Activated T-helper 1 cell treated with anti-CD3 and anti-CD28 coated beads, Interleukin-12 subunit alpha, Interleukin-12 subunit beta, Interleukin-2, Interleukin-4 antibody, amounts not matched to agents 30 ng/mL and 10 ng/mL and 1 ng/mL, durations not matched to agents 14 hours and 24 hours and 36 hours (primary cell): ENCODE results near the gene C4orf50. TPM values are rescaled to one million over a fixed set of nuclear protein-coding genes. Genes with fewer than 3 reads are reported as not detected.

ENCODE experiments used
- DNase-seq: peaks from one replicate; pipeline ENCODE4 v3.0.0; 2021; ENCODE audit warnings: low spot score
- H3K27ac Mint-ChIP-seq: one replicate; pipeline ENCODE4 v1.8.0; 2021; ENCODE audit warnings: mild to moderate bottlenecking, mixed read lengths
- H3K27me3 Mint-ChIP-seq: one replicate; pipeline ENCODE4 v1.8.0; 2022; ENCODE audit warnings: mild to moderate bottlenecking, moderate library complexity, mixed read lengths; ENCODE audit not compliant: insufficient read depth
- H3K36me3 Mint-ChIP-seq: one replicate; pipeline ENCODE4 v1.8.0; 2021; ENCODE audit warnings: low read depth, mixed read lengths
- H3K4me1 Mint-ChIP-seq: one replicate; pipeline ENCODE4 v1.8.0; 2021; ENCODE audit warnings: low read depth, mixed read lengths
- H3K4me3 Mint-ChIP-seq: one replicate; pipeline ENCODE4 v1.8.0; 2021; ENCODE audit warnings: mild to moderate bottlenecking, moderate library complexity, mixed read lengths
- H3K9me3 Mint-ChIP-seq: one replicate; pipeline ENCODE4 v1.8.0; 2021; ENCODE audit warnings: mixed read lengths
- intact Hi-C: fragments of 100-400 bp; cut with micrococcal nuclease; formaldehyde crosslinking; loops from one replicate; pipeline ENCODE4 v1.15.1; 2024
- total RNA-seq: library from RNA; stranded (reverse); gene quantifications from 2 replicates; pipeline ENCODE4 v1.2.3, GENCODE V29; 2022

C4orf50 gene
- total RNA-seq, 1 donor from 2014 or later, result 0.52 TPM

DNA sequence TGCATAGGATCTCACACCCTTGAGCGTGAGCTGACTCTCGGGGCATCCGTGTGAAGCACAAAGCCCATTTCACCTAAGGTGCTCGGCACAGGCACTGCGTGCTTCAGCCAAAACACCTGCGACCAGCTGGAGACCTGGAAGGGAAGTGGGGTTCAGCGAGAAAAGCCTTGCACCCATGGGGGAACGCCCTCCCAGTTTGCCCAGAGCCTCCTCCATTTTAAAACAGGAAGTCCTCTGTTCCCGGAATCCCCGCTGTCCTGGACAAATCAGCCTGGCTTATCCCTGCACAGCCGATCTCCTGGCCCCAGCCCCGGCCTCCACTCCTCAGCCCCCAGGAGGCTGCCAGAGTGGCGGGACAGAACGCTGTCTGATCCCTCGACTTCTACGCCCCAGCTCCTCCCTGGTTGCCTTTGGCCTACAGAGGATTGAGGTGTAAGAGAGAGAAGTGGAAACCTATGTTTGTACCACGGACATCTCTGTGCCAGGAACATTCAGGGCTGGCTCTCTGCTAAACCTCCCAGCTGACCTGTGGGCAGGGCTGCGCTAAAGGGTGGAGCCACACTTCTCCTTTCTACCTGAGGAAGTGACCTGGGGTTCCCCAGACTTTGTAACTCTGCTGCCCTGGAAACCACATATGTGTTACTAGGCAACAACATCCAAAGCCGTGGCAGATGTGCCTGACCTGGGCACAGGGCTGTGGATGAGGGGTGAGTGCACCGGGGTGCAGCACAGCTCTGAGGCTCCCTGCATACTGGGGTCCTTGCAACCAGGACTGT is 3.8 kb upstream of the C4orf50 start:
- Mint-ChIP-seq H3K27ac (no peak overlapping the region), H3K27me3 (no peaks in the 10 kb centered on the region), H3K9me3 (no peaks in the 10 kb centered on the region), H3K4me3 (no peak overlapping the region), H3K4me1 (no peaks in the 10 kb centered on the region), H3K36me3 (no peaks in the 10 kb centered on the region)
- DNase-seq, result no peak
- intact Hi-C loops, result no loop called here

DNA sequence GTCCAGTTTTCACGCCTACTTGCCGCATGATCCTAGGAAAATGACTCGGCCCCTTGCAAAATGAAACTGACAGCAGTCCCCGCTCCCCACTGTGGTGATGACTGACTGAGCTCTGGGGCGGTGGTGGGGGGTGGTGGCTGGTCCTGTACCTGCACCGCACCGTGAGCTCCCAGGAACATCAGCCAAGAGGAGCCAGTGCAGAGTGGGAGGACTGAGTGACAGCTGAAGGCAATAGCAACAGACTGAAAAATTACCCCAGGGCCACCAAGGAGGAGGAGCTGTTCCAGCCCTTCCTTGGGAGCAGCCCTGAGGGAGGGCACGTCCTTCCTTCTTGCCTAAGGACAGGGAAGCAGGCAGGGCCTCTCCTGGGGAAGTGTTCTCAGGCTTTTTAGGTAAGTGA is 2.4 kb upstream of the C4orf50 start:
- Mint-ChIP-seq H3K27ac (no peak overlapping the region), H3K36me3 (no peaks in the 10 kb centered on the region), H3K4me1 (no peaks in the 10 kb centered on the region), H3K27me3 (no peaks in the 10 kb centered on the region), H3K4me3 (no peak overlapping the region), H3K9me3 (no peaks in the 10 kb centered on the region)
- intact Hi-C loops, result no loop called here
- DNase-seq, result no peak

DNA sequence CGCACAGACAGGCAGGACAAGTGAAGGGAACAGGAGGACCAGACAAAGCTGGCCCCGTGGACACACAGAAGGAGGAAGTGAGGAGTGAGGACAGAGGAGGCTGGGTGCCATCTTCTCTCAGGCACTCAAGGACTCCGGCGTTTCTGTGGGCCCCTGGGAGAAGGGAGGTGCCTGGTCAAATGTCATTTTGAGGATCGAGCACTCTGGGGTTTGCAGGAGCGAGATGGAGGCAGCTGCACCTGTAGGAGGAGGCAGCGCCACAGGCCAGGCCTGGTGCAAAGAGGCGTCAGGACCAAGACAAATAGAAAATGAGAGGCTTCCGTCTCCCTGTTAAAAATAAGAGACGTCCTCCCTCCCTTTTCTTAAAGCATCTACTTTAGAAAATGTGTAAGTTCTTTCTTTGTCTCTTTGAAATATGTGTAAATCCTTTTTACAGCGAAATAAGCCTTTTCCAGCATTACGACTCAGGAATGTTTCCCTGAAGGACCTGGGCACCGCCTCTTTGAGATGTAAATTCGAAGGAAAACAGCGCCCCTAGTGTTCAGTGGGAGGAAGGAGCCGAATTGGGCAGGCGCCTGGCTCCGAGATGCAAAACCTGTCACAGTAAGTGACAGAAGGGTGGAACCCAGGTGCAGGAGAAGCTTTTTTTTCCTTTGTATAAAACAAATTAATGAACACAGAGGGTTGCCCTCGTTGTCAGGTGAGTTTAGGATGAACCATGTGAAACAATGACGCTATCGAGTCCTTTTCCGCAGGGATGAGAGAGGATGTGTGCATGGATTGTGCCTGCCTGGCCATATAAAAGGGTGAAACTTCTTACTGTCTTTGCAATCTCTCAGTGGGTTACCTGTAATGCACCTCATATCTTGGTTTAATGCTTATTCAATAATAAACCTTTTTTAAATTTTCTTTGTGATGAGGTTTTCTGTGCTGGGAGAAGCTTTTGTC is 1.4 kb upstream of the C4orf50 start:
- Mint-ChIP-seq H3K27me3 (peaks cover 2% of the 10 kb centered on the region), H3K27ac (no peak overlapping the region), H3K9me3 (no peaks in the 10 kb centered on the region), H3K4me1 (no peaks in the 10 kb centered on the region), H3K4me3 (no peak overlapping the region), H3K36me3 (no peaks in the 10 kb centered on the region)
- intact Hi-C loops, result no loop called here
- peak; percentile 13 for DNase-seq

DNA sequence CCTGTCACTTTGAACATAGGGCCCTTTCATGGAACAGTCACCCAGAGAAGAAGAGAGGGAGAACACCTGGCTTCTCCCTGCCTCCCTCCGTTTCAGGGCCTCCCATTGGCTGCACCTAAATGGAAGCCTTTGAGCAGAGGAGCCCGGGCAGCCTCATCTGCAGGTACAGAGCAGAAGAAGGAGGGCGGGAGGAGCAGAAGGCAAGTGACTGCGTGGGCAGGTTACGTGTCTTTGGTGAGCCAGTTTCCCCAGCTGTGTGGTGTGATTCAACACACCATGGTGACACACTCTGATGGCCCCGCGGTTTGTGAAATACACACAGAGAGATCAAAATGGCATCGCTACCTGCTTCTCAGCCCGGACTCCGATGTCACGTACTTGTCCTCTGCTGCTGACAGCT is 431 bp downstream of the C4orf50 start:
- Mint-ChIP-seq H3K36me3 (no peaks in the 10 kb centered on the region), H3K4me1 (no peaks in the 10 kb centered on the region), H3K27me3 (peaks cover 2% of the 10 kb centered on the region), H3K4me3 (no peak overlapping the region), H3K27ac (no peak overlapping the region), H3K9me3 (no peaks in the 10 kb centered on the region)
- no peak for DNase-seq
- intact Hi-C loops, result no loop called here

DNA sequence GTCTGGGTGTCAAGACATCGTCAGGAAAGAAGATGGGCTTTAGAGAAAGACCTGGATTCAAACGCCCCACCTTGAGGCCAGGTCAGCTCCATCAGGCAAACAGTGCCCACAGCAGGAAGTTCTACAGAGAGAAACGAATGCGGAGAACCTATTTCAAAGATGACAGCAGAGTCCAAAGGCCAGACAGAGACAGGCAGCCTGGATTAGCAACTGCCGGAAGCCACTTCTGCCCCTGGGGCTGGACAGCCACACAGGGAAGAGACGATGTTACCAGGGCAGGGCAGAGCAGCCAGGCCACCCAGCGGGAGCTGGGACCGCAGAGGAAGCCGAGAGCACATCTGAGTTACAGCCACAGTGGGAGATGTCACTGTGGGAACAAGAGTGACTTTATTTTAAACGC is 1.2 kb downstream of the C4orf50 start:
- H3K4me3 Mint-ChIP-seq, result no peak overlapping the region
- H3K9me3 Mint-ChIP-seq, result no peaks in the 10 kb centered on the region
- no peak overlapping the region for H3K27ac Mint-ChIP-seq
- H3K36me3 Mint-ChIP-seq, result no peaks in the 10 kb centered on the region
- intact Hi-C loops, result no loop called here
- DNase-seq, result no peak
- H3K27me3 Mint-ChIP-seq, result peaks cover 2% of the 10 kb centered on the region
- no peaks in the 10 kb centered on the region for H3K4me1 Mint-ChIP-seq

DNA sequence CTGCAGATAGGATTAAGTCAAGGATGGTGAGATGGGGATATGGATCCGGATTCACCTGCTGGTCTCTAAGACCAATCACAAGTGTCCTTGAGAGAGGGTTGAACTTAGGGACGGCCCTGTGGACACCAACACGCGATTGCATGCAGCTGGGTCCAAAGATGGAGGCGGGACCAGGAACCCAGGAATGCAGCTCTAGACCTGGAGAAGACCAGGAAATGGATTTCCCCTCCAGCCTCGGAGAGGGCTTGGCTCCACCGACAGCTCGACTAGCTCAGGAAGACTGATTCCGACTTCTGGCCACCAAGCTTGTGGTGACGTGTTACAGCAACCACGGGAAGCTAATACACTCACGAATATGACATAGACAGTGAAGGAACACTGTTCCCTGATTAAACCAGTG is 4.7 kb downstream of the C4orf50 start:
- no peaks in the 10 kb centered on the region for H3K36me3 Mint-ChIP-seq
- no peaks in the 10 kb centered on the region for H3K4me1 Mint-ChIP-seq
- no peak for DNase-seq
- intact Hi-C loops, result no loop called here
- no peak overlapping the region for H3K27ac Mint-ChIP-seq
- H3K4me3 Mint-ChIP-seq, result no peak overlapping the region
- peaks cover 5% of the 10 kb centered on the region for H3K27me3 Mint-ChIP-seq
- H3K9me3 Mint-ChIP-seq, result no peaks in the 10 kb centered on the region

DNA sequence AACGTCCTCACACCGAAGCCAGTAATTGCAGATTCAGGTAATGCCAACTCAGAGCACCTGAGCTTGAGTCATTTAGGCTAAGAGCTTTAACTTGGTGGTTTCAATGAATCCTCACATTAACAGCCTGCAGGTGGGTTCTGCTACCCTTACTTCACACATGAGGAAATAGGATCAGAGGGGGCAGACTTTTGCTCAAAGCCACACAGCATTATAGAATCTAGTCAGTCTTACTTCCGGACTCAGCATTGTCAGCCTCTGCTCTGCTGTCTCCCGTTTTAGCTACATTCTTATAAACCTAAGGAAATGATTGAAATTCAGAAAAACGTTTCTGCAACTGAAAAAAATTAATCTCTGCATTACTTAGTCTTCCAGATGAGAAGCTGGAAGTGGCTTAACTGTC is 6.0 kb downstream of the C4orf50 start:
- peaks cover 7% of the 10 kb centered on the region for H3K27me3 Mint-ChIP-seq
- no peaks in the 10 kb centered on the region for H3K36me3 Mint-ChIP-seq
- DNase-seq, result no peak
- no peak overlapping the region for H3K4me3 Mint-ChIP-seq
- no peaks in the 10 kb centered on the region for H3K4me1 Mint-ChIP-seq
- H3K9me3 Mint-ChIP-seq, result no peaks in the 10 kb centered on the region
- H3K27ac Mint-ChIP-seq, result no peak overlapping the region
- intact Hi-C loops, result no loop called here

DNA sequence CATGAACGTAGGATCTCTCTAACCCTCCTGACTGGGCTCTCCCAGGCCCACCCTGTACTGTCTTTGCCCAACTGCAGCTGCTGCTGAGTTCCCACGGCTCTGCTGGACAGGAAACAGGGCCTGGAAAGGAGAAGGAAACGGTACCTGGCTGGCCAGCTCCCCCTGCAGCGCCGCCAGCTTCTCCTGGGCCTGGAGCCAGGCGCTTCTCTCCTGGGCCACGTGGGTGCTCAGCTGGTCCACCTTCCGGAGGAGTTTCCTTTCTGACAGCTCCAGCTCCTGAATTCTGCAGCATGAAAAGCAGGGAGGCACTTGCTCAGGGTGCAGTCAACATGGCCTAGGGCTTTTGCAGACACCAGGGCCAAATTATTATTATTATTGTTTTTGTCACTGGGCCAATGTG is 6.5 kb downstream of the C4orf50 start:
- H3K36me3 Mint-ChIP-seq, result no peaks in the 10 kb centered on the region
- H3K9me3 Mint-ChIP-seq, result no peaks in the 10 kb centered on the region
- H3K27ac Mint-ChIP-seq, result no peak overlapping the region
- DNase-seq, result no peak
- H3K4me1 Mint-ChIP-seq, result no peaks in the 10 kb centered on the region
- H3K27me3 Mint-ChIP-seq, result peaks cover 11% of the 10 kb centered on the region
- no peak overlapping the region for H3K4me3 Mint-ChIP-seq
- intact Hi-C loops, result no loop called here

DNA sequence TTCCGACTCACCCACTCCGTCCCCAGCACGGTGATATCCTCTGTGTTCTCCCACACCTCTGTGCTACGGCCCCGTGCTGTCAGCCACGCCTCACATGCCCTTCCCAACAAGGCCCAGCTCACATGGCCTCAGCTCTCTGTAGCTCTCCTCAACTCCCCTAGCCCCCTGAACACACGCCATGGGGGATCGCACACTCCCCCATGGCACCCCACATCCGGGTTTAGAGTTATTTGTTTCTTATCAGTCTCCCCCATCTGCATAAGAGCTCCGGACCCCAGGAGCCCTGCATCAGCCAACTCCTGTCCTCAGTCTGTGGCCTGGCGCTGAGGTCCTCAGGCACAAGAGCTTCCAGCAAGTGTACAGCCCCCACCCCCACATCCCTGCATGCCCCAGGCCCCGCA is 7.0 kb downstream of the C4orf50 start:
- no peak for DNase-seq
- H3K27me3 Mint-ChIP-seq, result peaks cover 11% of the 10 kb centered on the region
- no peak overlapping the region for H3K4me3 Mint-ChIP-seq
- H3K36me3 Mint-ChIP-seq, result no peaks in the 10 kb centered on the region
- H3K9me3 Mint-ChIP-seq, result no peaks in the 10 kb centered on the region
- intact Hi-C loops, result no loop called here
- no peaks in the 10 kb centered on the region for H3K4me1 Mint-ChIP-seq
- no peak overlapping the region for H3K27ac Mint-ChIP-seq

DNA sequence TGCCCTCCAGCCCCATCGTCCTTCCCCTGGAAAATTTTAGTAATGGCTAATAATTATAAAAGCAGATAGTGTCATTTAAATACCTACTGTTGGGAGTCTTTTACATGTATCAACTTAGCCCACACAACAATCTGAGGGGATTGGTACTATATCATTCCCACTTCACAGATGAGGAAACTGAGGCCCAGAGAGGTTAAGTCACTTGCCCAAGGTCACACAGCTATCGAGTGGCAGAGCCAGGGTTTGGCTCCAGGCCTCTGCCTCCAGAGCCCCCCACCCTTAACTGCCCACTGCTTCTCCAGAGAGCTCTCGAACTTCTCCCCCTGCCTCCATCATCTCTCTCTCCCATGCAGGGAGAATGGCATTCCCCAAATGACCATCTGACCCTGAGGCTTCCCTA is 7.4 kb downstream of the C4orf50 start:
- DNase-seq, result no peak
- no peaks in the 10 kb centered on the region for H3K4me1 Mint-ChIP-seq
- no peaks in the 10 kb centered on the region for H3K9me3 Mint-ChIP-seq
- no peaks in the 10 kb centered on the region for H3K36me3 Mint-ChIP-seq
- H3K27me3 Mint-ChIP-seq, result peaks cover 11% of the 10 kb centered on the region
- no peak overlapping the region for H3K27ac Mint-ChIP-seq
- intact Hi-C loops, result no loop called here
- no peak overlapping the region for H3K4me3 Mint-ChIP-seq

DNA sequence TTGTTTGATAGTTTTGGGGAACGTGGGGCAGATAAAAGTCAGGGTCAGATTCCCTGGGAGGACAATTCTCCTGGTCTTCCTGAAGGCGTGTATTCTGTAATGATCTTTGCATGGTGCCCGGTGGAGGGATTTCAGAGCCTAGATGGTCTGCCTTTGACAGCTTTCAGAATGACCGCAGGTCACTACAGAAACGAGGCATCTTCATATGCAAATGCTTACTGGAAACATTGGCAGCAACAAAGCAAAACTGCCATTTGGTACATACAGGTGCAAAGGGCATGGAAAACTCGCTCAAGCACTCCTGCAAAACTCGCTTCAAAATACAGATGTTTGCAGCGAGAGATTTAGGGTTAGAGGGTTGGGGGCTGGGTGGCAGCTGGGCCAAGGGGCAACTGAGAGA is 8.8 kb downstream of the C4orf50 start:
- intact Hi-C loops, result no loop called here
- Mint-ChIP-seq H3K27me3 (peaks cover 9% of the 10 kb centered on the region), H3K4me1 (no peaks in the 10 kb centered on the region), H3K36me3 (no peaks in the 10 kb centered on the region), H3K9me3 (no peaks in the 10 kb centered on the region), H3K27ac (no peak overlapping the region), H3K4me3 (no peak overlapping the region)
- no peak for DNase-seq

DNA sequence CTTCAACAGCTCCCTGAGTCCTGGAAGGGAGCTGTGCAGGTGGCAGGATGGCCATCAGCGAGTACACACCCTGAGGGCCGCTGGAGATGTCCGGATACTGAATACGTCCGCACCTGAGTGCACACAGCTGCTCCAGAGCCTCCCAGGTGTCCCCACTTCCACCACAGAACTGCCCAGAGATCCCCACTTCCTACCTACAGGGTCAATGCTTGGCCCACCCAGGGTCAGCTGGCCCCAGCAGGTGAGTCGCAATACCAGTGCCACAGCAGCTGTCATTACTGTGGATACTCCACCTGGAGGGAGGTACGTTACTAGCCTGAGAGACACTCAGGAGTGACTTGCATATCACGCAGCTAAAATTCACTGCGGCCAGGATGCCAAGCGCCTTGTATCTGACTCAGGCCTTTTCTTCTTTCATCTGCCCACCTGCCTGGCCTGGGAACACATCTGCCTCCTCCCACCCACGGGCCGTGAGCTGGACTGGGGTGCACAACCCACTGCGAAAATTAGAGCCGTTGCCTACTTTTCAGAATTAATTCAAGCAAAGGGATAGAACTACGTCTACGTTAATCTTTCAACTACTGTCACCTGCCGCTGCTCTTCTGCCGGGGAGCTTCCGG is 9.4 kb downstream of the C4orf50 start:
- H3K27ac Mint-ChIP-seq, result no peak overlapping the region
- DNase-seq, result no peak
- peaks cover 9% of the 10 kb centered on the region for H3K27me3 Mint-ChIP-seq
- H3K9me3 Mint-ChIP-seq, result no peaks in the 10 kb centered on the region
- H3K4me3 Mint-ChIP-seq, result no peak overlapping the region
- no peaks in the 10 kb centered on the region for H3K4me1 Mint-ChIP-seq
- intact Hi-C loops, result no loop called here
- H3K36me3 Mint-ChIP-seq, result no peaks in the 10 kb centered on the region

DNA sequence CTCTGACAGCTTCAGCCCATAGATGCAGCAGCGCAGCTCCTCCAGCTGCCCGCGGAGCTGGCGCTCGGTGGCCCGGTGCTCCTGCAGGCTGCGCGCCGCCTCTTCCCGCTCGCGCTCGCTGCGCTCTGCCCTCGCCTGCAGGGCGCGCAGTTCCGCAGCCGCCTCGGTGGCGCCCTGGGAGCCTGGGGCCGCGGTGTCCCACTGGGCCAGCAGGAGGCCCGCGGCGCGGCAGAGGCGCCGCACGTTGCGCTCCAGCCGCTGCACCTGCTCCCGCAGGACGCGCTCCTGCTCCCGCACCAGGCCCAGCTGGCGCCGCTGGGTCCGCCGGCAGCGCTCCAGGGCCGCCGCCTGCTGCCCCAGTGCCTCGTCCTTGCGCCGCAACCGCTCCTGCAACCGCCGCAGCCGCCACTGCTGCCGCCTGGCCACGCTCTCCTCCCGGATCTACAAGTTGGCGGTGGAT is 10.1 kb downstream of the C4orf50 start:
- no peak overlapping the region for H3K4me3 Mint-ChIP-seq
- H3K27ac Mint-ChIP-seq, result no peak overlapping the region
- no peaks in the 10 kb centered on the region for H3K36me3 Mint-ChIP-seq
- H3K27me3 Mint-ChIP-seq, result peaks cover 9% of the 10 kb centered on the region
- intact Hi-C loops, result no loop called here
- DNase-seq, result no peak
- H3K4me1 Mint-ChIP-seq, result no peaks in the 10 kb centered on the region
- no peaks in the 10 kb centered on the region for H3K9me3 Mint-ChIP-seq
